ENCODE results near the gene MERTK. TPM values are rescaled to one million over a fixed set of nuclear protein-coding genes. Genes with fewer than 3 reads are reported as not detected.

MERTK gene
- total RNA-seq, 1 experiment from 2014 or later, result 18.4 TPM

DNA sequence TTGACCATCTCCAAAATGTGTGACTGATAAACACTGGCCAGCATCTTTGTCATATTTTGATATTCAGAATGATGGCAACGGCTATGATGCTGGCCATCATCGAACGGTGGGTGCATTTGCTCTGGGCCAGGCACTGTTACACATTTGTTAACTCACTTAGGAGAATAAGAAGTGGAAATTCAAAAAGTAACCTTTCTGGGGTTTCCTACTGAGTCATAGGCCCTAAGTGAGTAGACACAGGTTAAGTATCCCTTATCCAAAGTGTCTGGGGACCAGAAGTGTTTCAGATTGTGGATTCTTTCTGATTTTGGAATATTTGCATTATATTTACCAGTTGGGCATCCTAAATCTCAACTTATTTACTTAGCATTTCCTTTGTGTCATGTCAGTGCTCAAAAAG, 92.0 kb downstream of the MERTK start:
- ChIA-PET CTCF (no interaction called here), POLR2A (ENCODE audit: low non-redundant PET) (no interaction called here)
- Histone ChIP-seq H3K4me1 (ENCODE audit: insufficient read depth, low read length, poor library complexity, severe bottlenecking) (peaks cover 9% of the 10 kb centered on the region), H3K27me3 (replicated peaks; ENCODE audit: insufficient read depth, low read depth, low read length, poor library complexity) (no peaks in the 10 kb centered on the region), H3K4me3 (ENCODE audit: low read depth, low read length, poor library complexity, severe bottlenecking) (no peak overlapping the region), H3K36me3 (ENCODE audit: insufficient read depth, low read length, poor library complexity, severe bottlenecking) (no peaks in the 10 kb centered on the region), H3K9me3 (ENCODE audit: low read depth, low read length, poor library complexity, severe bottlenecking) (no peaks in the 10 kb centered on the region), H3K27ac (ENCODE audit: low read depth, low read length, poor library complexity, severe bottlenecking) (no peak overlapping the region)
- no peak for TF ChIP-seq EZH2 (IDR thresholded peaks at IDR 0.05; ENCODE audit: borderline replicate concordance, low read depth, low read length, poor library complexity, severe bottlenecking)
- TF ChIP-seq, protein P1, sequence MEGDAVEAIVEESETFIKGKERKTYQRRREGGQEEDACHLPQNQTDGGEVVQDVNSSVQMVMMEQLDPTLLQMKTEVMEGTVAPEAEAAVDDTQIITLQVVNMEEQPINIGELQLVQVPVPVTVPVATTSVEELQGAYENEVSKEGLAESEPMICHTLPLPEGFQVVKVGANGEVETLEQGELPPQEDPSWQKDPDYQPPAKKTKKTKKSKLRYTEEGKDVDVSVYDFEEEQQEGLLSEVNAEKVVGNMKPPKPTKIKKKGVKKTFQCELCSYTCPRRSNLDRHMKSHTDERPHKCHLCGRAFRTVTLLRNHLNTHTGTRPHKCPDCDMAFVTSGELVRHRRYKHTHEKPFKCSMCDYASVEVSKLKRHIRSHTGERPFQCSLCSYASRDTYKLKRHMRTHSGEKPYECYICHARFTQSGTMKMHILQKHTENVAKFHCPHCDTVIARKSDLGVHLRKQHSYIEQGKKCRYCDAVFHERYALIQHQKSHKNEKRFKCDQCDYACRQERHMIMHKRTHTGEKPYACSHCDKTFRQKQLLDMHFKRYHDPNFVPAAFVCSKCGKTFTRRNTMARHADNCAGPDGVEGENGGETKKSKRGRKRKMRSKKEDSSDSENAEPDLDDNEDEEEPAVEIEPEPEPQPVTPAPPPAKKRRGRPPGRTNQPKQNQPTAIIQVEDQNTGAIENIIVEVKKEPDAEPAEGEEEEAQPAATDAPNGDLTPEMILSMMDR (conservative IDR thresholded peaks at IDR 0.05; ENCODE audit: low read depth, low read length), result no peak
- BruUV-seq (replicated peaks), result no TSS peak
- DNase-seq (ENCODE audit: low spot score), result no peak
- intact Hi-C loops (cut with micrococcal nuclease; ENCODE audit: unreplicated experiment), result no loop called here

DNA sequence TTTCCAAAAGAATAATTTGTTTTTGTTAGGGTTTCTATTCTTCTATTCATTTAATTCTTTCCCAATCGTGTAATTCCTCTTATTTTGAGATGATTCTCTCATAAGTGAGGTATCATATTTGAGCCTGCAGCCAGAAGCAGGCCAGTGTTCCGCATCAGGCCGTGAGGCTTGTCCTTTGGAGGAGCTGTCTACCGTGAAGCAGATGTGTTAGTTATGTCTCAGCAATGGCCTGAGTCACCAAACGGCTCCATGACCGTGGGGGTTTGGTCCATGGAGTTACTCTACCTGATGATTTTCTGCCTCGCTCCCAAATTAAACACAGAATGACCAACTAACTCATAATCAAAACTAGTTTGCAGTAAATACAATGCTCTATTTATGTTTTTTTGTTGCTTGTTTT, 92.4 kb downstream of the MERTK start:
- intact Hi-C loops (cut with micrococcal nuclease; ENCODE audit: unreplicated experiment), result no loop called here
- no peak overlapping the region for H3K27ac ChIP-seq (ENCODE audit: low read depth, low read length, poor library complexity, severe bottlenecking)
- no TSS peak for BruUV-seq (replicated peaks)
- no peaks in the 10 kb centered on the region for H3K9me3 ChIP-seq (ENCODE audit: low read depth, low read length, poor library complexity, severe bottlenecking)
- peaks cover 5% of the 10 kb centered on the region for H3K4me1 ChIP-seq (ENCODE audit: insufficient read depth, low read length, poor library complexity, severe bottlenecking)
- H3K4me3 ChIP-seq (ENCODE audit: low read depth, low read length, poor library complexity, severe bottlenecking), result no peak overlapping the region
- TF ChIP-seq, protein P1 (conservative IDR thresholded peaks at IDR 0.05; ENCODE audit: low read depth, low read length), result no peak
- no peaks in the 10 kb centered on the region for H3K27me3 ChIP-seq (replicated peaks; ENCODE audit: insufficient read depth, low read depth, low read length, poor library complexity)
- DNase-seq (ENCODE audit: low spot score), result no peak
- POLR2A ChIA-PET (ENCODE audit: low non-redundant PET), result no interaction called here
- CTCF ChIA-PET, result no interaction called here
- no peaks in the 10 kb centered on the region for H3K36me3 ChIP-seq (ENCODE audit: insufficient read depth, low read length, poor library complexity, severe bottlenecking)

DNA sequence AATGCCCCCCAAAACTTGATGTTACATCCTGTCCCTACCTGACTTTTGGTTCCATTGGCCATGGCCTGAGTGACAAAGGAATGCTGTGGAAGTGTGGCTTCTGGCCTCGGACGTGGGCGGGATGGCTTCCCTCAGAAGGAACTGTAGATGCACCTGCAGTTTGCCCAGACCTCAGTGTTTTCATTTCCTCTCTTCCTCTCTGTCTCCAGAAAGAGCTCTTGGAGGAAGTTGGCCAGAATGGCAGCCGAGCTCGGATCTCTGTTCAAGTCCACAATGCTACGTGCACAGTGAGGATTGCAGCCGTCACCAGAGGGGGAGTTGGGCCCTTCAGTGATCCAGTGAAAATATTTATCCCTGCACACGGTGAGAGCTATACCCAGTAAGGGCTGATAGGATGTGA, 95.6 kb downstream of the MERTK start:
- Histone ChIP-seq H3K9me3 (ENCODE audit: low read depth, low read length, poor library complexity, severe bottlenecking) (no peaks in the 10 kb centered on the region), H3K27me3 (replicated peaks; ENCODE audit: insufficient read depth, low read depth, low read length, poor library complexity) (no peaks in the 10 kb centered on the region), H3K27ac (ENCODE audit: low read depth, low read length, poor library complexity, severe bottlenecking) (no peak overlapping the region), H3K4me3 (ENCODE audit: low read depth, low read length, poor library complexity, severe bottlenecking) (no peak overlapping the region), H3K36me3 (ENCODE audit: insufficient read depth, low read length, poor library complexity, severe bottlenecking) (peaks cover 4% of the 10 kb centered on the region), H3K4me1 (ENCODE audit: insufficient read depth, low read length, poor library complexity, severe bottlenecking) (no peaks in the 10 kb centered on the region)
- ChIA-PET CTCF (no interaction called here), POLR2A (ENCODE audit: low non-redundant PET) (no interaction called here)
- TF ChIP-seq EZH2 (IDR thresholded peaks at IDR 0.05; ENCODE audit: borderline replicate concordance, low read depth, low read length, poor library complexity, severe bottlenecking), result no peak
- TF ChIP-seq, protein P1 (conservative IDR thresholded peaks at IDR 0.05; ENCODE audit: low read depth, low read length), result no peak
- BruUV-seq (replicated peaks), result no TSS peak
- intact Hi-C loops (cut with micrococcal nuclease; ENCODE audit: unreplicated experiment), result no loop called here
- DNase-seq (ENCODE audit: low spot score), result no peak

All from A673 (cell line).